Esophagus squamous epithelium (tissue), 4 donors: ENCODE data around the gene NUCB2.

Experiments
- POLR2A ChIP-seq, 4 donors: fragments of 450-650 bp; IDR thresholded peaks; one replicate each; pipeline ENCODE4 v1.6.1; 2017; ENCODE audit warnings: antibody characterized with exemption in 4 of 4, mild to moderate bottlenecking in 4 of 4, moderate library complexity in 3 of 4
- TF ChIP-seq, protein P1 (sequence below), 6 experiments: fragments of 450-650 bp in 4 of 6; fragments of 200-600 bp in 2 of 6; sonication (generic) in 2 of 6; IDR thresholded peaks; one replicate each; pipeline ENCODE4 v1.5.1; 2016 to 2019; ENCODE audit warnings: antibody characterized with exemption in 6 of 6, mild to moderate bottlenecking in 4 of 6, moderate library complexity in 4 of 6

DNA sequence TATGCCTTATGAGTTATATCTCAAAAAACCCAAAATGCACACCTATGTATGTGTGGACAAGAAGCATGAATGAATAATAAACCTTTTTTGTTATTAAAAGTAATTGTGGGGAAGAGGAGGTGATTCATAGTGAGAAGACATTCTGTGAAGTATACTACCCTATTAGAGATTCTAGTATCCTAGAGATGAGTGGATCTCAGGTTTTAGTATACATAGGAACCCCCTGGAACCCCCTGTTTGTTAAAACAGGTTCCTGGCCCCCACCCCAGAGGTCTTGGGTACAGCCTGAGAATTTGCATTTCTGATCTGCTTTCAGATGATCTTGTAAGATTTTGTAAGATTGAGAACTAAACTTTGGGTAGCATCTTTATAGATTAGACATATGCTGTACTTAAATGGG, 17.5 kb downstream of the NUCB2 start:
- TF ChIP-seq POLR2A (IDR thresholded peaks at IDR 0.05): no peak
- TF ChIP-seq, protein P1, sequence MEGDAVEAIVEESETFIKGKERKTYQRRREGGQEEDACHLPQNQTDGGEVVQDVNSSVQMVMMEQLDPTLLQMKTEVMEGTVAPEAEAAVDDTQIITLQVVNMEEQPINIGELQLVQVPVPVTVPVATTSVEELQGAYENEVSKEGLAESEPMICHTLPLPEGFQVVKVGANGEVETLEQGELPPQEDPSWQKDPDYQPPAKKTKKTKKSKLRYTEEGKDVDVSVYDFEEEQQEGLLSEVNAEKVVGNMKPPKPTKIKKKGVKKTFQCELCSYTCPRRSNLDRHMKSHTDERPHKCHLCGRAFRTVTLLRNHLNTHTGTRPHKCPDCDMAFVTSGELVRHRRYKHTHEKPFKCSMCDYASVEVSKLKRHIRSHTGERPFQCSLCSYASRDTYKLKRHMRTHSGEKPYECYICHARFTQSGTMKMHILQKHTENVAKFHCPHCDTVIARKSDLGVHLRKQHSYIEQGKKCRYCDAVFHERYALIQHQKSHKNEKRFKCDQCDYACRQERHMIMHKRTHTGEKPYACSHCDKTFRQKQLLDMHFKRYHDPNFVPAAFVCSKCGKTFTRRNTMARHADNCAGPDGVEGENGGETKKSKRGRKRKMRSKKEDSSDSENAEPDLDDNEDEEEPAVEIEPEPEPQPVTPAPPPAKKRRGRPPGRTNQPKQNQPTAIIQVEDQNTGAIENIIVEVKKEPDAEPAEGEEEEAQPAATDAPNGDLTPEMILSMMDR (IDR thresholded peaks at IDR 0.05): no peak
